Activated CD8-positive, alpha-beta memory T cell treated with anti-CD3 and anti-CD28 coated beads, Interleukin-2, amount 50 U/mL, for 24 hours (primary cell): ENCODE results near the gene FOXP2.
"Not testable (repeated sequence)": the region's sequence is repeated elsewhere in the genome, so short reads cannot be mapped to it uniquely, and the experiment has no call there.

Experiments used
- DNase-seq: peaks from one replicate; pipeline ENCODE4 v3.0.0-alpha.2; 2020; ENCODE audit errors: extremely low read depth

Gene FOXP2

DNA sequence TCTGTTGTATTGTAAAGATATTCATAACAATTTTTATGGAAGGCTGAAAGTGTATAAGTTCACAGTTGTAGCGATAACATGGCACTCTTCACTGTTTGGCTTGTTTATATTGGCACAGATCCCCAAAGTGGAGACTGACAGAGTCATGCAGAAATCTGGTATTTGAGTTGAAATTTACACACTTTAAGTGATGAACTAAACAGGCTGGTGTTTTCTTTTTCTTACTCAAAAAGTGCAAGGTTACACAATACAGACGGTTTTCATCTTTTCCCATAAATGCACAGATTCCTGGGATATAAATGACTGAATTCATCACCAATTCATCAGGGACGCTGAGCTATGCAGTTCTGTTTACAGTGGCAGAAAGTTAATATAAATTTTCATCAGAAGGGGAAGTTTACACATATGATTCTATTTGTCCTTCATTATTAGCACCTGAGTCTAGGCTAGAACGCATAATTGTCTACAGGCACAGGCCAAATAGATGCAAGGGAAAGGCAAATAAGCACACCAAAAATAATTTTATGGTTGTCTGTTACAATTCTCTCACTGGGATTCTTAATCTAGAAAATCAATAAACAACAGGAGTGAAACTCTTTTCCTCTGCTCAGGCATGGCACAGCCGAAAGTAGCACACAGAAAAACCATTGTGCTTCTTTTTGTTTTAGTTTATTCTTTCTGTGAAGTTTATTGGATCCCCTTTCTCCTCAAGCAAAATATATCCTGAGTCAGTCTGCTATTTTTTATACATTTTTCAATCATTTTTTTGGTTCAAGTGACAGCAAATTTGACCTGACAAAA lies 88.0 kb downstream of the FOXP2 start:
- DNase-seq: no peak

DNA sequence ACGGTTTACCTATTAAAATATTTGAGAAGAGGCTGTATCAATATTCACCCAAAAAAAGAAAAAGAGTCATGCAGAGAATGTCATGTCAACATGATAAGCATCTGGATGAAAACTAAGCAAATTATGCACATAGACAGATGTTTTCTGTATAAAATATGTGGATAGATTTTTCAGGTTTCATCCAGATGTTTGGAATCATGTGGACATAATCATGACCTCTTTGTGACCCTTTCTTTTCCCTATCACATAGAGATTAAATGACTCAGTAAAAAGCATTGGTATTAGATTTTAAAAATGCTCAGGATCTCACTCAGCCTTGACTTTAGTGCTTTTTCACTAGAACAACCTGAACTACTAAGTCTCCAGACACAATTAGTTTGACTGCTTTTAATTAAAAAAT lies 90.0 kb downstream of the FOXP2 start:
- DNase-seq: no peak

- no peak for DNase-seq
Measured at GRCh38 chr7:114507381-114507780, 92.8 kb downstream of the FOXP2 start.

DNA sequence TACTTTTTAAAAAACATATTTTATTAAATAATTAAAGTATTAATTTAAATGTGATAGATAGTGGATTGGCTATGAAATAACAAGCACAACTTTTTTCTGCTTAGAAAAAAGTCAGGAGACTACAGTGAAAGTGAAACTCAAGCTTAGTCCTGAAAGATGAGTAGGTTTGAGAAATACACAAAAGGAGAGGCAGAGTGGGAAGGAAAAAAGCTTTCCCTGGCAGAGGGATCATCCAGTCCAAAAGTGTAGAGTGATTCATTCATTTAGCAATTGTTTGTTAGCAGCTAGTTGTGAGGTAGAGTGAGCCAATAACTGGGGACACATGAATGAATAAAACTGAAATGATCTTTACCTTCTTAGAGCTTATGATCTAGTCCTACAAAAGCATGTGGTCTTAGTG lies 93.5 kb downstream of the FOXP2 start:
- no peak for DNase-seq

- not testable (repeated sequence) for DNase-seq
Measured at GRCh38 chr7:114510824-114511223, 96.2 kb downstream of the FOXP2 start.

DNA sequence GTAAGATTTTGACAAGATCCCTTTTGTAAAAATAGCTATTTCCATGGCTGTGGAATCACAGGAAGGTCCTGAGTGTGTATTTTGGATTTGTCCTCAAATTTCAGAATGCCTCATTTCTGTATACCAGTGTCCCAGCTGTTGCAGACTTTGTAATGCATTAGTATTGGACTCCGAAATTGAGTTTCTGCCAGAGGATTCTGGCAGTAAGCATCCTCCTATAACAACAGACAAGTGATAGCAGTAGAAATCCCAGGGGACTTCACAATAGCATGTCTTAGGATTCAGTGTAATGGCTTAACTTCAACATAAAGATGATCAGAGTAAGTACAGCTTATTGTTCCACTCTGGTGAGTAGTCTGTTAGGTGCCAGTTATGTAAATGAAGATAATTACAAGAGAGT lies 104.6 kb downstream of the FOXP2 start:
- no peak for DNase-seq

DNA sequence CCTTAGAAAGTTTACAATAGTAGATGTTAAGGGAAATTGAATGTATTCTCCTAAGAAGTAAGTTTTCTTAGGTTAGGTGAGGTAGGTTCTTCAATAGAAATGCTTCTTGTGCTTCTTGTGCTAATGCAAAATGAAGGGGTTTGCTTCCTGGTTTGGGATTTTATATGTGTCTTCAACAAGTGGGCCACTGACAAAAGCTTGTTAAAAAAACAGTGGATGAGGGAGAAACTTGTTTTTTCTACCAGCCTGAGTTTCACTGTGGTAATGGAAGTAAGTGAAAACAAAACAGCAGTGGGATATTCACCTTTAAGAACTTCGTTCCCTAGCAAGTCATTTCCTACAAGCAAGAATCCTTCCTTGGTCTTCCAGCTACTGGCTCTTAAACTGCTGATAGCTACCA lies 107.5 kb downstream of the FOXP2 start:
- no peak for DNase-seq

GRCh38 chr7:114527589-114527988 lies 113.0 kb downstream of the FOXP2 start:
- DNase-seq: no peak

- no peak for DNase-seq
Measured at GRCh38 chr7:114530057-114530611, 115.5 kb downstream of the FOXP2 start.

DNA sequence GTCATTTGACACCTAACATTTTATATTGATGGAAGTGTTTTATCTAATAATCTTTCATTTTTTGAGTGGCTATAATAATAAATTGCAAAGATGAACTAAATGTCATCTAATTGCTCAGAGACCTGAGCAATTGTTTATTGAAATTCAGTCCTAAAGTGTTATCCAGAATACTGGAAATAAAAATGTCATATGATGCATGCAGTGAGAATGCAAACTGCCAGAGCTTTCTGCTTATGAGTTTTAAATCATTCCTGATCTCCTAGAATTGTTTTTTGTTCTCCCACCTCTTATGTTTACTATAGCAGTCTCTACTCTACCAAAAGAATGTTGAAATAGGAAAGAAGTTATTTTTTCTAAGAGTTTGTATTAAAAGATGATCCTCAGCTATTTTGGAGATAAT lies 116.7 kb downstream of the FOXP2 start:
- no peak for DNase-seq

DNA sequence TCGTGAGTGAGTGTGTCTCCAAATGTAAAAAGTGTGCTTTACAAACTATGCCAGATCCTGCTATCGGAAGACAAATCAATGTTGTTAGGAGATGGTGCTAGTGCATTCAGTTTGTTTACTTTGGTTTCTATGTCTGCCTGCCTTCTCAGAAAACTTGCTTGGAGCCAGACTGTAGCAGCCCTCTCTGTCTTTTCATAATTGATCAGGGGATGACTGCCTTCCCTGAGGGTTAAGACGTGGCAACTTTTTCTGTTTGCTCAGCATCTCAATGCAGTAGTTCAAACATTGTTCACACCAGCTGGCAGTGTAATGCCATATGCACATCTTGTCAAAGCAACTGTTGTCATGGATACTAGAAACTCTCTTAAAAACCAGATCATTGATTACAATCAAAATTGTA lies 118.5 kb downstream of the FOXP2 start:
- DNase-seq: no peak

DNA sequence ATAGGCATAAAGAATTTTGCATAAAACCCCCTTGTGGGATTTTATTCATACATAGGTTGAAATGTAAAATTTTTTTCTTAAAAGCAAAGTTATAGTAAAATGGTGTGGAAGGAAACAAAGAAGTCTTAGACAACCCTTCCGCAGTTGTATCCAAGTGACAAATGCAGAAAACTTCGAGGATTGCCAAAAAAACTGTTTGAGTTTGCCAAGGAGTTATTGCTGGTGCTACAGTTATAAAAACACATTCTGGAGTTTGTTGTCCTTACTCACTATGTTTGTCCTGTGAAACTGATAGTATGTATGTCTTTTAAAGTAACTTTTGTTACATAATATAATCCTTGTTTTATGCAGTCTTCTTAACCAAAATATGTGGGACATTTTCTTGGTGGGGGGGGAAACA lies 120.3 kb downstream of the FOXP2 start:
- DNase-seq: no peak

GRCh38 chr7:114539575-114539974 lies 125.0 kb downstream of the FOXP2 start:
- DNase-seq: no peak

DNA sequence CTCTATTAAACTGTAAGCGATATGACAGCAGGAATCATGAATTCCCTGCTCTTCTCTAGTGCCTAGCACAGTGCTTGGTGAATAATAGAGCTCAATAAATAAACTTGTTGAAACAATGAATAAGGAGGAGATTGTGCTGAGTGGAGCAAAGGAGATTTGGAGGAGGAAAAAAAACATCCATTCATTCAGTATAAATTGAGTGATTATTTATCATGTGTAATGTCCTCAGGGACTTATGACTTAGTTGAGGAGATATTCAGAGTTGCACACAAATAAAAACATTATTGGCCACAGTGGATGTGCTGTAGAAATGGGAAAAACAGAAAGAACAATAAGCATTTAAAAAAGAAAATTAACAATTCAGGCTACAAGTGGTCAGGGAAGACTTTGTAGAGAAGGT lies 125.7 kb downstream of the FOXP2 start:
- DNase-seq: no peak

DNA sequence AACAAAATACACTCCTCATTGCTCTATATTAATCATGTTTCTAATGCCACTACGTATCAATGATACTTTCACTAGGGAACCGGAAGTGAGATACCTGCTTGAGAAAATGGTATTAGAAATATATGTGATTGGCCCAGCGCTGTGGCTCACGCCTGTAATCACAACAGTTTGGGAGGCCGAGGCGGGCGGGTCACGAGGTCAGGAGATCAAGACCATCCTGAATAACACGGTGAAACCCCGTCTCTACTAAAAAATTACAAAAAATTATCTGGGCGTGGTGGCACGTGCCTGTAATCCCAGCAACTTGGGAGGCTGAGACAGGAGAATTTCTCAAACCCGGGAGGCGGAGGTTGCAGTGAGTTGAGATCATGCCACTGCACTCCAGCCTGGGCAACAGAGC lies 132.7 kb downstream of the FOXP2 start:
- not testable (repeated sequence) for DNase-seq

GRCh38 chr7:114548081-114548980 lies 133.7 kb downstream of the FOXP2 start:
- DNase-seq: no peak

DNA sequence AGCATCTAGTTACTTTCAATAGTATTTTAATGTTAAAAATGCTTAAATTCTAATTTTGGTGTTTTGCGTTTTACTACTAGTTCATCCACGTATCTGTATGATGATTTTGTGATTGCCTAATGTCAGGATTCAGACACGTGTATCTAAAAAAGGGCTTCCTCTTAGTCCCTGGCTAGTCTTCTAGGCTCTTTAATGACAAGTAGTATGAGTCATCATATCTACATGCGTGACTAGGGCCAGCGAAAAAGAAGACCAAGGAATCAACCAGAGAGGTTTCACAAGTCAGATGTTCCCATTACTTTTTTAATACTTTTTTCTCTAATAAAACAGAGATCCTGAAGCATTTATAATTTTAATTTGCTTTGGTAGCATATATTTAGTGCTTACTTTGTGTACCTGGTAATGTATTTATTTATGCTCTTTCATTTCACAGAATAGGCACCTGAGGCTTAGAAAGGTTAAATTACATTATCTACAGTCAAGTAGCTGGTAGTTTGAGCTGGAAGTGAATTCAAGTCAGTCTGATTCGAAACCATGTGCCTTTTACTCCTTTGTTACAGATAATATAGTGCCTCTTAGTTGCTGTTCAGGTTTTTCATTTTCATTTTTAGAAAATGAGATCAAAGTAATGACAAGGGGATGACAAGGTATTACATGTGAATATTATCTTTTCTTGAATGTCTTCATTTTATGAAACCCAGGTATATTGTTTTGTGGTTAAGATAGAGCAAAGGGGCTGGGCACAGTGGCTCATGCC lies 140.3 kb downstream of the FOXP2 start:
- no peak for DNase-seq

DNA sequence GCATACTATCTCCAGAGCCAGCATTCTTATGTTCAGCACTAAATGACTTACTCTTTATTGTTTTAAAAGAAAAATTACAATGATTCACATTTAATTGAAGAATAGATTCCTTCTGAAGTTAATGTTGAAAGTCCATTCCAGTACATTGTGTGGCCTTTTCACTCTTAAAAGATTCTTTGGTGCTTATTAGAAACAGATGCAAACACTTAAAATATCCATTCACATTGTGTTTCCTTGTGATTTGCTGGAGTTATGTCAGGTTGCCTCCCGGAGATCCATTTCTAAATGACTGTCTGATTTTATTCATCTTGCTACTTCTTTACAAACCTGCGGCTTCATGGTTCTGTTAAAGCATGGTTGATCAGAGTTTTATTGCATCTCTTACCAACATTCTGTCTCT lies 152.8 kb downstream of the FOXP2 start:
- DNase-seq: no peak

- DNase-seq: no peak
Measured at GRCh38 chr7:114569220-114569619, 154.6 kb downstream of the FOXP2 start.

DNA sequence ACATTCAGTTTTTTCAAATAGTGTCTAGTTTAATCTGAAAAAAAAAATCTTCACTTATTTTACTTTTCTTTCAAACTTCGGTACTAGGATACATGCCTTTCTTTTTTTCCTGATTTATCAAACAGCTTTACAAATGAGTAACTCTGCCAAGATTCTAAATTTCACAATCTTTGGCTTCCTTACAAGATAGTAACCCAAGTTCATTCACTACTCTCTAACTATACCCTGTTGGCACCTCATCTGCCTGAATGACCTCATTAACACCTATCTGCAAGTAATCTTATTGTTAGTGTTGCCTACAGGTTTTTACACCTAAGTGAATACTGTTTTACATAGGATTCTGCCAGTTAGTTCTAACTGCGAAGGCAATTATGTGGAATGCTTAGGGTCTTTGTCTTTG lies 159.8 kb downstream of the FOXP2 start:
- DNase-seq: no peak

GRCh38 chr7:114575098-114575497 lies 160.5 kb downstream of the FOXP2 start:
- DNase-seq: no peak

- DNase-seq: not testable (repeated sequence)
Measured at GRCh38 chr7:114580963-114581362, 166.3 kb downstream of the FOXP2 start.
